Keratinocyte (primary cell): ENCODE data around the gene NAV3. TPM values are rescaled to one million over a fixed set of nuclear protein-coding genes. Genes with fewer than 3 reads are reported as not detected.

Experiments used
- DNase-seq: peaks from one replicate; pipeline ENCODE4 v3.0.0-alpha.2; 2011; ENCODE audit warnings: low read depth, missing footprints, low spot score
- FAIRE-seq: peaks from 2 replicates; lab custom pipeline; 2011; peaks lifted over from hg19 to GRCh38; lab: Jason Lieb, UNC
- H2AFZ ChIP-seq: 2 replicates; pipeline ENCODE4 v1.6.0; 2012; ENCODE audit warnings: low read length, control low read depth, inconsistent platforms; ENCODE audit not compliant: control insufficient read depth
- H3K27ac ChIP-seq: 2 replicates; pipeline ENCODE4 v1.5.1; 2011; ENCODE audit warnings: low read length; ENCODE audit not compliant: control insufficient read depth, insufficient read depth
- H3K27me3 ChIP-seq: 3 replicates; pipeline ENCODE4 v1.6.0; 2011; ENCODE audit warnings: low read length; ENCODE audit not compliant: control insufficient read depth, insufficient read depth; ENCODE audit errors: extremely low read depth
- H3K36me3 ChIP-seq, 2 experiments: 2 replicates in 1 of 2; 3 replicates in 1 of 2; pipeline ENCODE4 v1.5.1; 2011; ENCODE audit warnings: low read length in 2 of 2, mild to moderate bottlenecking in 1 of 2; ENCODE audit not compliant: control insufficient read depth in 2 of 2, insufficient read depth in 2 of 2; ENCODE audit errors: extremely low read depth in 1 of 2
- H3K4me1 ChIP-seq: 3 replicates; pipeline ENCODE4 v1.5.1; 2011; ENCODE audit warnings: low read length; ENCODE audit not compliant: control insufficient read depth, insufficient read depth; ENCODE audit errors: extremely low read depth
- H3K4me2 ChIP-seq: 3 replicates; pipeline ENCODE4 v1.6.0; 2011; ENCODE audit warnings: low read depth, low read length; ENCODE audit not compliant: control insufficient read depth, insufficient read depth; ENCODE audit errors: extremely low read depth
- H3K4me3 ChIP-seq, 3 experiments: fragments of 200-600 bp in 1 of 3; sonication (generic) in 1 of 3; 2 replicates in 2 of 3; 3 replicates in 1 of 3; pipeline ENCODE4 v1.5.1; 2011 to 2016; ENCODE audit warnings: low read length in 3 of 3, mild to moderate bottlenecking in 3 of 3, control low read depth in 2 of 3, inconsistent platforms in 1 of 3, low read depth in 1 of 3, mixed read lengths in 1 of 3, mixed run types in 1 of 3, moderate library complexity in 1 of 3; ENCODE audit not compliant: control insufficient read depth in 2 of 3, insufficient read depth in 2 of 3; ENCODE audit errors: extremely low read depth in 1 of 3
- H3K79me2 ChIP-seq: 2 replicates; pipeline ENCODE4 v1.6.0; 2012; ENCODE audit warnings: low read length; ENCODE audit not compliant: control insufficient read depth, insufficient read depth
- H3K9ac ChIP-seq: 3 replicates; pipeline ENCODE4 v1.6.0; 2011; ENCODE audit warnings: low read length; ENCODE audit not compliant: control insufficient read depth, insufficient read depth; ENCODE audit errors: extremely low read depth
- H3K9me1 ChIP-seq: 3 replicates; pipeline ENCODE4 v1.6.0; 2011; ENCODE audit warnings: low read length; ENCODE audit not compliant: control insufficient read depth, insufficient read depth; ENCODE audit errors: extremely low read depth
- H3K9me3 ChIP-seq: 2 replicates; pipeline ENCODE4 v1.5.1; 2012; ENCODE audit warnings: low read depth, low read length; ENCODE audit not compliant: control insufficient read depth
- H4K20me1 ChIP-seq: 3 replicates; pipeline ENCODE4 v1.6.0; 2011; ENCODE audit warnings: low read length; ENCODE audit not compliant: control insufficient read depth, insufficient read depth; ENCODE audit errors: extremely low read depth
- EZH2 ChIP-seq: IDR thresholded peaks from one replicate; pipeline ENCODE4 v1.6.1; 2012; ENCODE audit warnings: inconsistent platforms, mild to moderate bottlenecking, low read length, moderate library complexity
- dilution Hi-C: fragments of 300-500 bp; cut with MboI; formaldehyde crosslinking; loops from one replicate; pipeline ENCODE4 v1.7.0; 2020; ENCODE audit warnings: low sequenced_read_pairs; ENCODE audit not compliant: extremely low pct_ligation_motif_present
- polyA plus RNA-seq, 5 experiments: library from polyadenylated mRNA; depleted of rRNA in 3 of 5; stranded (reverse) in 3 of 5; stranded (forward) in 1 of 5; unstranded in 1 of 5; fragments of >200 nt; gene quantifications; 1 replicate in 1 of 5; 2 replicates in 3 of 5; 3 replicates in 1 of 5; pipeline versions ENCODE4 v1.2.1 to v1.2.3, GENCODE V29; 2011 to 2012; ENCODE audit warnings: missing spikeins in 2 of 5, low read depth in 1 of 5, low replicate concordance in 1 of 5
- TF ChIP-seq, protein P1 (sequence below), 3 experiments: IDR thresholded peaks in 1 of 3; conservative IDR thresholded peaks in 1 of 3; optimal IDR thresholded peaks in 1 of 3; 2 replicates in 2 of 3; 3 replicates in 1 of 3; pipeline versions ENCODE3 to v1.5.1; 2011; ENCODE audit warnings: low read length in 3 of 3, mild to moderate bottlenecking in 3 of 3, moderate library complexity in 2 of 3, control low read depth in 1 of 3, inconsistent platforms in 1 of 3; ENCODE audit not compliant: insufficient read depth in 2 of 3; ENCODE audit errors: extremely low read depth in 1 of 3

The NAV3 gene
- polyA plus RNA-seq, 1 donor (not counting 4 experiments of a cell fraction or from before 2014, with no cell fraction given), result 22.6 TPM

DNA sequence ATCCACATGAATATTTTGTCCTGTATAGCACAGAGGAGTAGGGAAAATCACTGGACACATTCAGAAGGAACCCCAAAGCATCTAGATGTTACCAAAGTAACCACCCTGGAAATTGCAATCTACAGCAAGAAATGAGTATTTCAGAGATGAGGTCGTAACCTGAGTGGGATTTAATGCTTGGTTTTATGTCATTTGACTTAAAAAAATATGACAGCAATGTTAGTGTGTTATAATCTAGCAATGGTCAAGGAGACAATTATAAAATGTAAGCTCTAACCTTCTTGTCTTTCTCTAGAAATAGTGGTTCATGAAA, 256.6 kb downstream of the NAV3 start:
- no peak overlapping the region for H3K4me2 ChIP-seq
- H4K20me1 ChIP-seq, result no peaks in the 10 kb centered on the region
- H3K79me2 ChIP-seq, result peaks cover 3% of the 10 kb centered on the region
- peaks cover 9% of the 10 kb centered on the region for H3K4me1 ChIP-seq
- DNase-seq (no peak), FAIRE-seq (no peak)
- dilution Hi-C loops, result no loop called here
- peaks cover 0 to 5% of the 10 kb centered on the region in 2 experiments for H3K36me3 ChIP-seq
- H3K9me1 ChIP-seq, result no peaks in the 10 kb centered on the region
- H3K9me3 ChIP-seq, result no peaks in the 10 kb centered on the region
- H3K4me3 ChIP-seq, result no peak overlapping the region
- H3K27ac ChIP-seq, result no peak overlapping the region
- no peaks in the 10 kb centered on the region for H3K27me3 ChIP-seq
- H2AFZ ChIP-seq, result no peak overlapping the region
- no peak for TF ChIP-seq EZH2
- TF ChIP-seq, protein P1, sequence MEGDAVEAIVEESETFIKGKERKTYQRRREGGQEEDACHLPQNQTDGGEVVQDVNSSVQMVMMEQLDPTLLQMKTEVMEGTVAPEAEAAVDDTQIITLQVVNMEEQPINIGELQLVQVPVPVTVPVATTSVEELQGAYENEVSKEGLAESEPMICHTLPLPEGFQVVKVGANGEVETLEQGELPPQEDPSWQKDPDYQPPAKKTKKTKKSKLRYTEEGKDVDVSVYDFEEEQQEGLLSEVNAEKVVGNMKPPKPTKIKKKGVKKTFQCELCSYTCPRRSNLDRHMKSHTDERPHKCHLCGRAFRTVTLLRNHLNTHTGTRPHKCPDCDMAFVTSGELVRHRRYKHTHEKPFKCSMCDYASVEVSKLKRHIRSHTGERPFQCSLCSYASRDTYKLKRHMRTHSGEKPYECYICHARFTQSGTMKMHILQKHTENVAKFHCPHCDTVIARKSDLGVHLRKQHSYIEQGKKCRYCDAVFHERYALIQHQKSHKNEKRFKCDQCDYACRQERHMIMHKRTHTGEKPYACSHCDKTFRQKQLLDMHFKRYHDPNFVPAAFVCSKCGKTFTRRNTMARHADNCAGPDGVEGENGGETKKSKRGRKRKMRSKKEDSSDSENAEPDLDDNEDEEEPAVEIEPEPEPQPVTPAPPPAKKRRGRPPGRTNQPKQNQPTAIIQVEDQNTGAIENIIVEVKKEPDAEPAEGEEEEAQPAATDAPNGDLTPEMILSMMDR (optimal IDR thresholded peaks at IDR 0.05 in 1 of 3, IDR thresholded peaks at IDR 0.05 in 1 of 3, conservative IDR thresholded peaks at IDR 0.05 in 1 of 3; ENCODE audit: extremely low read depth in 1 of 3, insufficient read depth in 2 of 3, low read length in 3 of 3), result no peak
- no peak overlapping the region for H3K9ac ChIP-seq

DNA sequence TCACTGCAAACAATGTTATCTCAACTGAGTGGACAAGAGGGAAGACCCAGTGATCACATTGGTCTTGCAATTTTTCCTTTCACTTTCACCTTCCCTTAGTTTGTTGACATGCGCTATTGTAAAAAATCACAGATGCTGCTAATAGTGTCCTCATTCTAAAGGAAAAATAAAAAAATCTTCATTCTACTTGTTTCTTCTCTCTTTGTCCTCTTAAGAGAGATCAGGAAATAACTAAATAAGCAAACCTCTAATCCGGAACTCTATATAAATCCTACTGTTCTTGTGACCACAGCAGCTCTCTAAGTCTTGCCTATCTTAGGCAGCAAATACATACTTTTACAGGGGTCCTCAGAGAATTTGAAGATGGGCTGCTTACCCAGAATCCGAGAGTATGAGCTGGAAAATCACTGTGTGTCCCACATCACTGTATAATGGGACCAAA, 257.7 kb downstream of the NAV3 start:
- no peak for FAIRE-seq
- H3K27ac ChIP-seq, result no peak overlapping the region
- no peaks in the 10 kb centered on the region for H4K20me1 ChIP-seq
- H3K27me3 ChIP-seq, result no peaks in the 10 kb centered on the region
- no peak for DNase-seq
- dilution Hi-C loops, result no loop called here
- H3K79me2 ChIP-seq, result peaks cover 3% of the 10 kb centered on the region
- H3K9ac ChIP-seq, result no peak overlapping the region
- no peak overlapping the region for H3K4me2 ChIP-seq
- H2AFZ ChIP-seq, result no peak overlapping the region
- H3K4me3 ChIP-seq, result no peak overlapping the region
- no peak for TF ChIP-seq EZH2
- TF ChIP-seq, protein P1 (optimal IDR thresholded peaks at IDR 0.05 in 1 of 3, IDR thresholded peaks at IDR 0.05 in 1 of 3, conservative IDR thresholded peaks at IDR 0.05 in 1 of 3; ENCODE audit: extremely low read depth in 1 of 3, insufficient read depth in 2 of 3, low read length in 3 of 3), result no peak
- H3K9me3 ChIP-seq, result no peaks in the 10 kb centered on the region
- H3K9me1 ChIP-seq, result no peaks in the 10 kb centered on the region
- H3K36me3 ChIP-seq, result peaks cover 0 to 5% of the 10 kb centered on the region in 2 experiments
- H3K4me1 ChIP-seq, result peaks cover 9% of the 10 kb centered on the region
